Measurements from ENCODE around the gene C14orf132. TPM values are rescaled to one million over a fixed set of nuclear protein-coding genes. Genes with fewer than 3 reads are reported as not detected.

The C14orf132 gene
- total and polyA plus RNA-seq, 4 donors, result 9.8 to 49.3 (median 24.7) TPM

DNA sequence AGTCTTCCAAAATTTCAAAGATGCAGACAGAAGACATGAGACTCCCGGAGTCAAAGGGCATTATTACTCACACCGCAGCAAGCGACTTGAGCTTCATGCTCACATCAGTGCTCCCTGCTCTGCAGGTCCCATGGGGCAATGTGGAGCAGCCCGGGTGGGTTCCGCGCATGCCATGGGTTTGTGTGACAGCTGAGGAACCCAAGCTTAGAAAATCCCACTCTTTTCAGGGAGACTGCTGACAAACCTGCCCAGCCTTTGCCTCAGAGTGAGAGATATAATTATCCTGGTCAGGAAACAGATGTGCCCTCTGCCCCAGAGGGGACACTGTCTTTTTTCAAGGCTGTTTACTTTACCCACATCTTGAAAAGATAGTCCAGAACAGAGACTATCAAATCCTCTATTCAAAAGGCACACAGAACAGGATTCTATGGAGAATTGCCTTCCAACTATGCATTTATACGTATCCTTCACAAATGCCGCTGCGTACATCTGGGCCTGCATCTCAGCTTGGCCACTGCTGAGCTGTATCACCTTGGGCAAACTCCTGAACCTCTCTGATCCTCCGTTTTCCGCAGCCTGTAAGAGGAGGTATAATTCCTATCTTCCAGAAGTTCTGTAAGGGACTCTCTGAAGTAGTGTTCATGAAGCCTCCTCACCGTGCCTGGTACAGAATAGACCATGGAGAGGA, 16.0 kb downstream of the C14orf132 start:
- Histone ChIP-seq H3K4me3 (no peak overlapping the region), H3K27me3 (ENCODE audit: control insufficient read depth in 3 of 3, insufficient read depth in 3 of 3, low read length in 2 of 3) (no peaks in the 10 kb centered on the region), H3K9ac (ENCODE audit: insufficient read depth in 1 of 2, low read length in 2 of 2) (no peak overlapping the region), H3K36me3 (ENCODE audit: control insufficient read depth in 4 of 4, insufficient read depth in 4 of 4, low read length in 4 of 4) (peaks cover 0 to 4% (median 2%) of the 10 kb centered on the region in 4 donors), H3K27ac (ENCODE audit: low read depth in 1 of 2, low read length in 1 of 2) (no peak overlapping the region), H3K4me1 (ENCODE audit: control insufficient read depth in 5 of 5, insufficient read depth in 5 of 5, low read length in 5 of 5) (peaks cover 0 to 6% (median 0%) of the 10 kb centered on the region in 5 donors), H3K9me3 (ENCODE audit: control insufficient read depth in 4 of 4, insufficient read depth in 3 of 4, low read length in 3 of 4) (no peaks in the 10 kb centered on the region)
- DNase-seq (no peak), ATAC-seq (ENCODE audit: insufficient read depth, low FRiP score) (no peak)
- WGBS, 2 donors, result 86 to 88% methylated on average over 12 of the region's 12 CpGs
- TF ChIP-seq, protein P1, sequence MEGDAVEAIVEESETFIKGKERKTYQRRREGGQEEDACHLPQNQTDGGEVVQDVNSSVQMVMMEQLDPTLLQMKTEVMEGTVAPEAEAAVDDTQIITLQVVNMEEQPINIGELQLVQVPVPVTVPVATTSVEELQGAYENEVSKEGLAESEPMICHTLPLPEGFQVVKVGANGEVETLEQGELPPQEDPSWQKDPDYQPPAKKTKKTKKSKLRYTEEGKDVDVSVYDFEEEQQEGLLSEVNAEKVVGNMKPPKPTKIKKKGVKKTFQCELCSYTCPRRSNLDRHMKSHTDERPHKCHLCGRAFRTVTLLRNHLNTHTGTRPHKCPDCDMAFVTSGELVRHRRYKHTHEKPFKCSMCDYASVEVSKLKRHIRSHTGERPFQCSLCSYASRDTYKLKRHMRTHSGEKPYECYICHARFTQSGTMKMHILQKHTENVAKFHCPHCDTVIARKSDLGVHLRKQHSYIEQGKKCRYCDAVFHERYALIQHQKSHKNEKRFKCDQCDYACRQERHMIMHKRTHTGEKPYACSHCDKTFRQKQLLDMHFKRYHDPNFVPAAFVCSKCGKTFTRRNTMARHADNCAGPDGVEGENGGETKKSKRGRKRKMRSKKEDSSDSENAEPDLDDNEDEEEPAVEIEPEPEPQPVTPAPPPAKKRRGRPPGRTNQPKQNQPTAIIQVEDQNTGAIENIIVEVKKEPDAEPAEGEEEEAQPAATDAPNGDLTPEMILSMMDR (IDR thresholded peaks at IDR 0.05; ENCODE audit: control extremely low read depth, extremely low read depth), result no peak

DNA sequence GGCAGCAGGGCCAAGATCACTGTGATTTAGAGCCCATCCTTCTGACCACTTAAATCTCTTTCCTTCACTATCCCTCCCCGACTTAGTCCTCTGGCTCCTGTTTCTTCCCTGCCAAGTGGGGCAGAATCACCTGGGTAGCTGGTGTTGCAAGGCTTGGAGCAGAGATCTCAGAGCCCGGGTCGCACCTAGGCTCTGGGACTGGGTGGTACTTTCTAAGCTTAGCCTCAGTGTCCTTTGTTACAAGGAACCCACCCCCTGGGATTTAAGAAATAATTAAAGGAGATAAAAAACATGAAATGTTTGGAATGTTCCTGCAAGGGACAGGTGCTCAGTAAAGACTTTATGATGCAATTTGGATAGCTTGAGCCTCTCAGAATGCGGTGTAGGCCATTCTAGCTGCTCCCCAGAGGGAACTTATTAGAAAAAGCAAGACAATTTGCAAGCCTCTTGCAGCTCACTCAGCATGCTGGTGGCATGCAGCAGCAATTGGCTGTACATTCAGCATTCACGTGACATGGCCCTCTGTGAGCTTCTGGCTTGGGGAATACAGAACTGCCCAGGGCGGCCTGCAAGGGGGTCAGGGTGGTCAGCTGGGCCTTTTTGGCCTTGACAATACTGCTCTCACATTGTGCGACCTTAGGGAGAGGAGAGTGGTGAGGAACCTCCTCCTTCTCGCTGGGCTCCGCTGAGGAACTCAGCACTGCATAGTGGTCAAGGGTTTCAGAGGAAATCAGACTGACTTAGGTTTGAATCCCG, 16.8 kb downstream of the C14orf132 start:
- Histone ChIP-seq H3K9me3 (ENCODE audit: control insufficient read depth in 4 of 4, insufficient read depth in 3 of 4, low read length in 3 of 4) (no peaks in the 10 kb centered on the region), H3K27ac (ENCODE audit: low read depth in 1 of 2, low read length in 1 of 2) (no peak overlapping the region), H3K9ac (ENCODE audit: insufficient read depth in 1 of 2, low read length in 2 of 2) (no peak overlapping the region), H3K4me3 (no peak overlapping the region), H3K4me1 (ENCODE audit: control insufficient read depth in 5 of 5, insufficient read depth in 5 of 5, low read length in 5 of 5) (peaks cover 0 to 12% (median 6%) of the 10 kb centered on the region in 5 donors), H3K27me3 (ENCODE audit: control insufficient read depth in 3 of 3, insufficient read depth in 3 of 3, low read length in 2 of 3) (no peaks in the 10 kb centered on the region), H3K36me3 (ENCODE audit: control insufficient read depth in 4 of 4, insufficient read depth in 4 of 4, low read length in 4 of 4) (peaks cover 0 to 4% (median 2%) of the 10 kb centered on the region in 4 donors)
- WGBS, 2 donors, result 77 to 85% methylated on average over 10 of the region's 10 CpGs
- ATAC-seq (ENCODE audit: insufficient read depth, low FRiP score) (no peak), DNase-seq (no peak)
- TF ChIP-seq, protein P1 (IDR thresholded peaks at IDR 0.05; ENCODE audit: control extremely low read depth, extremely low read depth), result no peak

DNA sequence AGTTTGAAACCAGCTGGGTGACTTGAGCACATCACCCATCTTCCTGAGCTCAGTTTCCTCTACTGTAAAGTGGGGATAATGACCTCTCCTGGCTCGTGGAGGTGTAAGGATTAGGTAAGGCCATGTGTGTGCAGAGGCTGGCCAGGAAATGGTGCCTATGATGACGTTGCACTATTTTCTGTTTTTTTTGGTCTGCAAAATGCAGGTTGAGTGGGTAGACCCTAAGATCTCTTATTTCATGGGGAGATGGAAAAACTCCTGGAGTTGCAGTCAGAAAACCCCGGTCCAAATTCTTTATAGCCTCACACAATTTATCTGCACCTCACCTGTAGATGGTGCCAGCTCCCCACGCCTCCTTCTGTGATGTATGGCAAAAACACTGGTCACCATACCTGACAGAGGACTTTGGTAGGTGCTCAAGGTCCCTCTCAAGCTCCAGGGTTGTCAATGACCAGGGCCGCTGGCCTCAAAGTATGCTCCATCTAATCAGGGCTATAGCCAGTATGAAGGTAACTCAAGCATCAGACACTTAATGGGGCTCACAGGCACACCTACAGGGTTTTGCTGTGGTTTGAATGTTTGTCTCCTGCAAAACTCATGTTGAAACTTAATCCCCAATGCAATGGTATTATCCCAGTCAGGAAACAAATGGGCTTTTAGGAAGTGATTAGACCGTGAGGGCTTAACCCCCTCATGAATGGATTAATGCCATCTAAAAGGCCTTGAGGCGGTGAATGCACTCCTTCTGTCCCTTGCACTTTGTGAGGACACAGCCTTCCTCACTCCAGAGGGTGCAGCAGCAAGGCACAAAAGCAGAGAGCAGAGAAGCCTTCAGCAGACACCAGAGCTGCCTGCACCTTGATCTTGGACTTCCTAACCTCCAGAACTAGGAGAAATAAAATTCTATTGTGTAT, 17.6 kb downstream of the C14orf132 start:
- TF ChIP-seq, protein P1 (IDR thresholded peaks at IDR 0.05; ENCODE audit: control extremely low read depth, extremely low read depth), result no peak

More for the DNA sequence above, 17.6 kb downstream of the C14orf132 start:
- H3K27me3 ChIP-seq (ENCODE audit: control insufficient read depth in 3 of 3, insufficient read depth in 3 of 3, low read length in 2 of 3), result no peaks in the 10 kb centered on the region
- H3K9me3 ChIP-seq (ENCODE audit: control insufficient read depth in 4 of 4, insufficient read depth in 3 of 4, low read length in 3 of 4), result no peaks in the 10 kb centered on the region
- ATAC-seq (ENCODE audit: insufficient read depth, low FRiP score) (no peak), DNase-seq (no peak)
- H3K36me3 ChIP-seq (ENCODE audit: control insufficient read depth in 4 of 4, insufficient read depth in 4 of 4, low read length in 4 of 4), result peaks cover 0 to 4% (median 2%) of the 10 kb centered on the region in 4 donors
- peaks cover 0 to 17% (median 8%) of the 10 kb centered on the region in 5 donors for H3K4me1 ChIP-seq (ENCODE audit: control insufficient read depth in 5 of 5, insufficient read depth in 5 of 5, low read length in 5 of 5)
- no peak overlapping the region for H3K4me3 ChIP-seq
- no peak overlapping the region for H3K9ac ChIP-seq (ENCODE audit: insufficient read depth in 1 of 2, low read length in 2 of 2)
- 75 to 79% methylated on average over 7 of the region's 7 CpGs for WGBS, 2 donors
- no peak overlapping the region for H3K27ac ChIP-seq (ENCODE audit: low read depth in 1 of 2, low read length in 1 of 2)

Measured in lung (tissue), 12 donors.